Smooth muscle cell of the brain vasculature (primary cell): ENCODE results near the gene LGALSL.

Experiments used
- DNase-seq: peaks from one replicate; pipeline ENCODE4 v3.0.0-alpha.2; 2012; ENCODE audit warnings: low read depth, low spot score

LGALSL gene

DNA sequence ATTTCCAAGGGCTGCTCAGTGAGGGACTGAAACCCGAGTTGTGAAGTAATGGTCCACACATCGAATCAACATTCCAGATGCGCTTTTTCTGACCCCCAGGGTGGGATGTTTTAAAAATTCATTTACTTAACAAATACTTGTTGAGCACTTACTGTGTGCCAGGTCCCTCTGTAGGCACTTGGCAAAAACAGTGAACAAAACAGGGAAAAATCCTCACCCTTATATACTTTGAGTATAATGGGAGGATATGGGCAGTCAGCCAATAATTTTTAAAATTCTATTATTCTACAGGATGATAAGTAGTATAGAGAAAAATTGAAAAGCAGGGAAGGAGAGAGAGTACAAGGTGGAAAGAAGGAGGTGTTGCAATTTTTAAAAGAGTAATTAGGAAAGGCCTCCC is 38.9 kb downstream of the LGALSL start:
- no peak for DNase-seq

DNA sequence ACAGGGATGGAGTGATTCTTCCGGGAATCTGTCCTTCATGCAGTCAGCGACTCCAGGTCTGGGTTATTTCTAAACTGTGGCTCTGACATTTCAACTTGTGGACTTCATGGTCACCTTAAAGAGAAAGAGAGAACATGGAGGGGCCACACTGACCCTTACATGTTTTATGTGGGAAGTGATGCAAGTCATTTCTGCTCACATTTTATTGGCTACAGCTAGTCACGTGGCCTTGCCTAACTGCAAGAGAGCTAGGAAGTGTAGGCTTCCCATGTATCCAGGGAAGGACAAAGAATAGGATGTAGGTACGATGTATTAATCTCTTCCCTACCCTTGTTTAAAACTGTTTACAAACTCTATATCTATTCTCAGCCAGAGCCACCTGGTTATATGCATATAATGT is 39.8 kb downstream of the LGALSL start:
- DNase-seq: no peak

DNA sequence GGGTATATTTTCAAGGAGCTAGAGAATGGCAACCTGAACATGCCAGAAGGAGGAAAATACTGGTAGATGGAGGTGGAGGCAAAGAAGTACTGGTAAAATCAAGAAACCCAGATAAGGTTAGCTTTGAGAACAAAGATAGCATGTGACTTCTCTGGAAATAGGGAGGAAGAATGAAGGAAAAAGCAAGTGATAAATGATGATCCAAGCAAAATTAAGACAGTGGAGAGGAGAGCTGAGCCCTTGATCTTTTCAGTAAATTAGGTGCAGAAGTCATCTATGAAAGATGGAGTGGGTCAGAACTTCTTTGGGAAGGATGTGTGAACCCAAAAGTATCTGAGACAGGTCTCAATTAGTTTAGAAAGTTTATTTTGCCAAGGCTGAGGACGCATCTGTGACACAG is 44.5 kb downstream of the LGALSL start:
- DNase-seq: no peak

DNA sequence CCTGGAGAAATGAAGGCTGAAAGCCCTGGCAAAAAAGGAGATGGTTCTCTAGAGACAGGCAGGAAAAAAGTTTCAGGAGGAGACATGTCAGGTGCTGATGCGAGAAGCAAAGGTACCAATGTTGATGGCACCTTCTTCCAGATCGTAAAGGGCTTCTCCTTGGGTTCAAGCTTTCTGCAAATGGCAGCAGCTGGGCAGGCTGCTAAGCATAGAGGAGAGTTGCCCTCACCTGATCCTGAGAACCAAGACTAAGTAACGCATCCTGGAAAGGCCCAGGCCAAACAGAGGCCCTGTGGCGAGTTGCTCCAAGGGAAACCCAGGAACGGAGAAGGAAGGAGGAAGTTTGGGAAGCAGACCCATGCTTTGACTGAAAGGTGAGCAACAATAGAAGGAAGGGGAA is 46.6 kb downstream of the LGALSL start:
- DNase-seq: no peak

DNA sequence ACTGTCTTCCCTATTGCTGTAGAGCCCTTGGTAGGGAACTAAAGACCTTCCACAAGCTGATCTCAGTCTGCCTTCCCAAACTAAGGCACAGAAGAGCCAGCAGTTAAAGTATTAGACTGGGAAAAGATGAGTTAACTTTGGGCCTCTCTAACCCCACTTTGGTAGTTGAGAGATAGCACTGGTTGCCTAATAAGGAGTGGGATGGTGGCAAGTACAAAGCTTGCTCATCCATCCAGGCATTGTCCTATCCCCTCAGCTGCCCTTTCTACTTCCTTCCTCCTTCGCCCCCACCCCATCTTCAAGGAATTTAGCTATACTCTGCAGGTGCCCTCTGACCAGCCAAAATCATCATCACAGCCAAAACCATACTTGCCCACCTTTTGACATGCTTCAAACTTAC is 48.0 kb downstream of the LGALSL start:
- DNase-seq: no peak

DNA sequence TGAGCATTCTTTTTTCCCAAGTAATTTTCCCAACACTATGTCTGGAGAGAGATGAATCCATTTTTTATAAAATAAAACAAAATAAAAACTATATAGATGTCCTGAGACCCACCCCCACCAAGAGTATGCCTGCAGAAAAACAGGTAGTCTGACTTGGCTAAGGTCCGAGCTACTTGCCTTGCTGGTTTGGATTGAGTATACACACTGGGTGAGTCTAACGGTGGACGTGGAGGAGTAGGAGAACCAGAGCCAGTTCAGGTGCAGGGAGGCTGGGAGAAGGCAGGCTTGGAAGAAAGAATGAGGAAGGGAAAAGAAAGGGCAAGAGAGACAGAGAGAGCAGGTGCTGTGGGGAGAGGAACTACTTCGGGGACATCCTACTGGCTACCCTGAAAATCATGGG is 48.9 kb downstream of the LGALSL start:
- no peak for DNase-seq

DNA sequence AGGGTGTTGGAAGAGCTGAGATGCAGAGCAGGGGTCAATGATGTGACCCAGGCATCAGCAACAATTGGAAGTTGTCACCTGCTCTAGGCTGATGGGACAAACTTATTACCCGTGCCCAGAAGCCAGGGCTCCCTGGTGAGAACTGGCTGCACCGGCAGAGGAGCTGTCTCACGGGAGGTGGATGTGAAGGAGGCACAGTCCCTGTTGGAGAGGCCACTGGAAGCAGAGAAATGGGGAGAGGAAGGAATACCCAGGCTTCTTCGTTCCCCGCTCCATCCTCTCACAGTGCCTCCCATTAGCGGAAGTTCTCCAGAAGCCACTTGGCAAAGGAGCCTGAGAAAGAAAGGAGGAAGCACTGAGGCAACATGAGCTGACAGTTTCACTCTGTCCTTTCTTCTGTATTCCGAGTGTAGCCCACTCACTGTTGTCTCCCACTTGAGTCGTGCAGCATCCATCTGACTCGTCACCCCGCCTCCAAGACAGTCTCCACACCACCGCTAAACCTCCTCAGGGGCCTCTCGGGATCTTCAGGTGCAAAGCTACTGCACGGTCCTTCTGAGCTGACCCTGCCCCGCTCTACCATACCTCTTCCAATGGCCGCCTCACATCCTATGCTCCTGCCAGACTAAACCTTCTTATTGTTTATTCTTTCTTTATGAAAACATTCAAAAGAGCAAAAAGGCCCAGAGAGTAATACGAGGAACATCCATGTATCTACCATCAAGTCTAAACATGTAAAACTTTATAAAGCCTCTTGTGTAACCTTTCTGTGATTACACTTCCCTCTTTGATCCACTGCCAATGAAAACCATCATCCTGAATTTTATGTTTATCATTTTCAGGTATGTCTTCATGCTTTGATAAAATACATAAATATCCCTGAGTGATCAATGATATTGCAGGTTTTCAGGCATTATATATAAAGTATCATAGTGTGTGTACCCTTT is 51.1 kb downstream of the LGALSL start:
- no peak for DNase-seq

DNA sequence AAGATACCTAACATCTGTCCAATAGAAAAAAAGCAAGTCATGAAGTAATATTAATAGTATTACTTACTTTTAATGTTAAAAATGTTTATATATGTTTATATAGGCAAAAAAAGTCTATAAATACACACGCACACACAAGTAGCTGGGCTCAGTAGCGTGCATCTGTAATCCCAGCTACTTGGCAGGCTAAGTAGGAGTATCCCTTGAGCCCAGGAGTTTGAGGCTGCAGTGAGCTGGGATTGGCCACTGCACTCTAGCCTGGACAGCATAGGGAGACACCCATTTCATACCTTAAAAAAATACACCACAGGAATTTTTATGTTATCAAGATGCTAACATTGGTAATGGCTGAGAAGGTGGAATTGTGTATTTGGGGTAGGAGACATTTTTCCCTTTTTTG is 52.7 kb downstream of the LGALSL start:
- DNase-seq: no peak
